GM20000 (cell line): Measurements from ENCODE around the gene ANKRD34A.

ENCODE experiments used
- DNase-seq: peaks from one replicate; pipeline ENCODE4 v3.0.0; 2012; ENCODE audit warnings: low spot score
- TF ChIP-seq, protein P1 (sequence below): IDR thresholded peaks from 2 replicates; pipeline ENCODE4 v1.5.1; 2012; ENCODE audit warnings: mild to moderate bottlenecking, control low read depth; ENCODE audit errors: extremely low read depth, missing control alignments

The ANKRD34A gene

DNA sequence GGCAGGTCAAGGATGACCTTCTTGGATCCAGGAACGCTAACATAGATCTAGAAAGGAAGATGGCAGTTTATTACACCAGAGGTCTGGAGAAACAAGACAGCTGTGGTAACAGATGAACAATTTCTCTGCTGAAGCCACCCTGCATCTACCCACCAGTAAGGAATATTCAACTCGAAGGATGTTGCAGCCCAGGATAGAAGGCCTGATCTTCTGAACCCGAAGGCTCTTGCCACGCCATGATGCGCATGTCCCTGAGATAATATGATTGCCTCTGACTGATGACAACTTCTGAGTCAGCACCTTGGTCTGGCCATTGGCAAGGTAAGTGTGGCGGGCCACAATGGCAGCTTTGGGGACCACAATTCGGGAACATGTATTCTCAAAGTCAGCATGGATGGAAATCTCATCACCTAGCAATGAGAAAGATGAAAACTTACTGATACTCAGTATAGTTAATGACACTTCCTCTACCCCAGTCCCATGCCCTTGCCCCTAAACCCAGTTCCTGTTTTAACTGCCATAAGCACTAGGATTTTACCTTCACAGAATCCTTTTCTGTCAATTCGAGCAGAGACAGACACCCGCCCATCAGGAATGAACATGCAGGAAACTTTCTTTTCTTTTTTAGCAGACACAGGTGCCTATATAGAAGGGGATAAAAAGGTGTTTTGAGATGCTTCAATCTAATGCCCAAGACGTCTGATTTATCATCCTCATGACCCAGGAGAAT is 30.2 kb upstream of the ANKRD34A start:
- TF ChIP-seq, protein P1, sequence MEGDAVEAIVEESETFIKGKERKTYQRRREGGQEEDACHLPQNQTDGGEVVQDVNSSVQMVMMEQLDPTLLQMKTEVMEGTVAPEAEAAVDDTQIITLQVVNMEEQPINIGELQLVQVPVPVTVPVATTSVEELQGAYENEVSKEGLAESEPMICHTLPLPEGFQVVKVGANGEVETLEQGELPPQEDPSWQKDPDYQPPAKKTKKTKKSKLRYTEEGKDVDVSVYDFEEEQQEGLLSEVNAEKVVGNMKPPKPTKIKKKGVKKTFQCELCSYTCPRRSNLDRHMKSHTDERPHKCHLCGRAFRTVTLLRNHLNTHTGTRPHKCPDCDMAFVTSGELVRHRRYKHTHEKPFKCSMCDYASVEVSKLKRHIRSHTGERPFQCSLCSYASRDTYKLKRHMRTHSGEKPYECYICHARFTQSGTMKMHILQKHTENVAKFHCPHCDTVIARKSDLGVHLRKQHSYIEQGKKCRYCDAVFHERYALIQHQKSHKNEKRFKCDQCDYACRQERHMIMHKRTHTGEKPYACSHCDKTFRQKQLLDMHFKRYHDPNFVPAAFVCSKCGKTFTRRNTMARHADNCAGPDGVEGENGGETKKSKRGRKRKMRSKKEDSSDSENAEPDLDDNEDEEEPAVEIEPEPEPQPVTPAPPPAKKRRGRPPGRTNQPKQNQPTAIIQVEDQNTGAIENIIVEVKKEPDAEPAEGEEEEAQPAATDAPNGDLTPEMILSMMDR, result no peak
- DNase-seq, result no peak

DNA sequence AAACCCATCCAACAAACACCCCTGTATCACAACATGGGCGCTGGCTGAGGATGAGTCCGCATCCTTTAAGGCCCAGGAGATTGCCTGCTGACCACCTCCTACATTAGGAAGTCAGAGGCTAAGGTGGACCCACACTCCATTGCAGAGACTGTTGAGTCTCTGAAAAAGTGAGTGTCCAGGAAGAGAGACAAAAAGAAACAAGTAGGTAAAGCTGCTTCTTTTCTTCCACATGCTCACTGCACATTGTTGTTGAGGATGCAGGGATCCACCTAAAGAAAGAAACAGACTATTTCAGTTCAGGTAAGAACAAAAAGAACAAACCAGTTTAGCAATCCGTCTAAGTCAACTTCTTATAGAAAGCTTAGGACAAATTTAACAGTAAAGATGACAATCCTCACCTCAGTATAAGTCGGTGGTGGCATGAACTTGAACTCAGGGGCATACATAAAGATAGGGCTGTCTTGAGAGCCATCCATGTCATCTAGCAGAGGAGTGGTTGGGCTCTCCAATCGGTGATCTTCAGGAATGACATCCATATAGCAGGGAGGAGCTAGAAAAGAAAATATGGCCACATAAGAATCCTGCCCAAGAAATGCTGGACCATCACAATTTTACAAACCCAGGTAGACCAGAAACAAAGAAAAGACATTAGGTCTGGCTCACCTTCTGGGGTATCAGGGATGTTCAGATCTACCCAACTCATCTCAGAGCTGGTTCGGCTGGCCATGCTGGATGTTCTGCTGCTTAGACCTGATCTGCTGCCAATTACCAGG is 29.4 kb upstream of the ANKRD34A start:
- TF ChIP-seq, protein P1, result no peak
- no peak for DNase-seq

DNA sequence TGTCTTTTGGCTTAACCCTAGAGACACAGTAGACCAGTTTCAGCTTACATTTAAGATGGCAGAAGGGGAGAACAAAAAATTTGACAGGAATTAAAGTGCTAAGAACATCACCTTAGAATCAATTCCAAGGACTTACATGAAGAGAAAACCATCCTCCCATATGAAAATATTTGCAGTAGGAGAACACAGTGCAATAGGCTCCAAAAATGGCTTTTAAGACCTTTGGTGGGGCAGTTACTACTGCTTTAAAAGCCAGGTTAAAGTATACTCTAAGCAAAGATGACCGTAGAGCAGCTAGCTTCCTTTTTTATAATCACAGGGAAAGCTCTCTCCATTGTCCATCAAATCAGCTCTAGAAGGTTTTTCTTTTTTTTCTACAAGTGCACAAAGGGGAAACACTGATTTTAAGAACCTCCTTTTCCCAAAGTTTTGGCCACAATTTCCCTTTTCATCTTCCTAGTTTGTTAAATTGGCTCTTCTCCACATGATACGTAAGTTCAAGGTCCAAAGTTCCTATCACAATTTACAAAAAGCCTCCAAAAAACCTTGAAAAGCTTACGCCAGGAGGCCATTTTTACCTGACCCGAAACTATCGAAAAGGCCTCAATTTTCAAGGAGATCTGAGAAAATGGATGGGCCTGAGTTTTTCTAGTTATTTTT is 28.7 kb upstream of the ANKRD34A start:
- TF ChIP-seq, protein P1, result no peak
- no peak for DNase-seq

DNA sequence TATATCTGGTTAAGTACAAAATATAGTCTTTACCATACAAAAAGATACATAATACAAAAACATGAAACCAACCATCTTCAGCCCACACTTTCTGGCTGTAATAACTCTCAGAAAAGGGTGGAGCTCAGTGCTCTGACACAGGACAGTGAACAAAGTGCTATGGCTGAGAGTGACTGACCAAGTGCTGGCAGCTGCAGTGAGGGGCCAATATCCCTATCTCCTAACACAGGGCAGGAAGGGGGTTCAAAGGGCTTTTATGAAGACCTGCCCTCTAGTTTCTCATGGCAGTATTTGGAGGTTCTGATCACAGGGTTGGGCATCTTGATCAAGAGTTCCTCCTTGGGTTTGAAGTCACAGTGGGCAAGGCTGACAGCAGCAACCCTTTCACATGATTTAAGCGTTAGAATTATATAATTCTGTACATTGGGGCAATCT is 28.1 kb upstream of the ANKRD34A start:
- DNase-seq, result no peak
- TF ChIP-seq, protein P1, result no peak

DNA sequence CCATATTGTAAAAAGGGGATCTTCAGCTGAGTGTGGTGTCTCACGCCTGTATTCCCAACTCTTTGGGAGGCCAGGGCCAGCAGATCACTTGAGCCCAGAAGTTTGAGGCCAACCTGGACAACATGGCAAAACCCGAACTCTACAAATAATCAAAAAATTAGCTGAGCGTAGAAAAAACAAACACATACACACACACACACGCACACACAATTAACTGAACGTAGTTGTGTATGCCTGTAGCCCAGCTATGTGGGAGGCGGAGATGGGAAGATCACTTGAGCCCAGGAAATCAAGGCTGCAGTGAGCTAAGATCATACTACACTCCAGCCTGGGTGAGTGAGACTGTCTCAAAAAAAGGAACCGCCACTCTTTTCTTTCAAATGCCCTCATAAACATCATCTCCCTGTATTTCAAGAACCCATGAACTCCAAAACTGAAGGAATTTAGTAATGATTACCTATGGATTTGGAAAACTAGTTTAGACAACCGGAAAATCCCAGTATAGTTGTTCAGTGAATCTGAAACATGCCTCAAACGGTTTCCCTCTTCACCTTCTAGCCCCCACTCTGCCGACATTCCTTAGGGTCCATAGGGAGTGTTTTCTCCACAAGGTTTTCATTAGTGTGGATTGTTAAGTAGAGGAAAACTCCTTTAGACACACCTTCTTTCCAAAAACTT is 27.5 kb upstream of the ANKRD34A start:
- TF ChIP-seq, protein P1, result no peak
- DNase-seq, result no peak

DNA sequence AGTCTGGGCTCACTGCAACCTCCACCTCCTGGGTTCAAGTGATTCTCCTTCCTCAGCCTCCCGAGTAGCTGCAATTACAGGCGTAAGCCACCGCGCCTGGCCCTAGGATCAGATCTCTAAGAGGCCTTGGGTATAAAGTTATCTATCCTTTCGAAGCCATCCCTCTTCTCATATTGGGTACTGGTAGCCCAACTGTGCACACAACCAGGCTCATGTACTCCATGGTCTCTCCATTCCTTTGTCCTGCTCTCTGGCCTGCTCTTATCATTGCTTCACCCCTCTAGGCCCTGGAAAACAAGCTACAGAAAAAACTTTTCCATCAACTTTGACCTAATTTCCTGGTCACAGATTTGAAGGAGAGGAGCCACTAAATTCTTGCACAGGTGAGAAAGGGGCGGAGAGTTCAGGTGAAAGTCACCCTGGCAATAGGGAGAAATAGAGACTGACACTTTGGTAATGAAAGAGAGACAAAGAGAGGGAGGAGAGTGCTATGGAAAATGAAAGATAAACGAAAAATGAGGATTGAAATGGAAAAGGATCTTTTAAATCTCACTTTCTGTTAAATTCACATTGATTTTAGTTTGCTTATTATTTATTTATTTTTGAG is 26.0 kb upstream of the ANKRD34A start:
- no peak for DNase-seq
- TF ChIP-seq, protein P1, result no peak
